Activated naive CD4-positive, alpha-beta T cell treated with anti-CD3 and anti-CD28 coated beads for 36 hours (primary cell): Measurements from ENCODE around the gene SPTLC3. TPM values are rescaled to one million over a fixed set of nuclear protein-coding genes. Genes with fewer than 3 reads are reported as not detected.

Experiments
- CTCF ChIA-PET: fragments of 350-600 bp; sonication (Branson Sonifier 250); formaldehyde crosslinking; loops from one replicate; lab custom pipeline; 2021; ENCODE audit warnings: antibody characterized with exemption; lab: Charles Lee
- DNase-seq: peaks from one replicate; pipeline ENCODE4 v3.0.0-alpha.2; 2020
- H3K27ac Mint-ChIP-seq: one replicate; pipeline ENCODE4 v1.8.0; 2021; ENCODE audit warnings: mild to moderate bottlenecking, mixed read lengths
- H3K27me3 Mint-ChIP-seq: one replicate; pipeline ENCODE4 v1.8.0; 2021; ENCODE audit warnings: low read depth, mixed read lengths
- H3K36me3 Mint-ChIP-seq: one replicate; pipeline ENCODE4 v1.8.0; 2021; ENCODE audit warnings: low read depth, mixed read lengths
- H3K4me1 Mint-ChIP-seq: one replicate; pipeline ENCODE4 v1.8.0; 2021; ENCODE audit warnings: low read depth, mixed read lengths
- H3K4me3 Mint-ChIP-seq: one replicate; pipeline ENCODE4 v1.8.0; 2021; ENCODE audit warnings: mild to moderate bottlenecking, moderate library complexity, mixed read lengths
- H3K9me3 Mint-ChIP-seq: one replicate; pipeline ENCODE4 v1.8.0; 2021; ENCODE audit warnings: mixed read lengths
- intact Hi-C: fragments of 100-400 bp; cut with micrococcal nuclease; formaldehyde crosslinking; loops from one replicate; pipeline ENCODE4 v1.15.1; 2023
- total RNA-seq, 2 experiments: library from RNA; stranded (reverse); gene quantifications; one replicate each; pipeline ENCODE4 v1.2.3, GENCODE V29; 2021

The SPTLC3 gene
- under 1 TPM; 0.15 to 0.64 TPM for total RNA-seq

- intact Hi-C loops: loop anchor here (1.0 to 2.0 kb wide), 3 partner anchors 38 to 238 kb away; no protein-coding TSS in a partner anchor
- peak within 1 kb of the TSS; percentile 57 for H3K4me3 Mint-ChIP-seq
- CTCF ChIA-PET: interaction anchor here (0.6 kb wide), 2 partner anchors 39 to 396 kb away, joined by 3 to 5 read pairs; no protein-coding TSS in a partner anchor
- H3K27me3 Mint-ChIP-seq: no peaks in the 10 kb centered on the region
- H3K27ac Mint-ChIP-seq: peak within 1 kb of the TSS; percentile 37
- H3K9me3 Mint-ChIP-seq: no peaks in the 10 kb centered on the region
- no peaks in the 10 kb centered on the region for H3K36me3 Mint-ChIP-seq
- peaks cover 28% of the 10 kb centered on the region for H3K4me1 Mint-ChIP-seq
- peak; percentile 13 for DNase-seq
These were observed at the start of gene SPTLC3 for GRCh38 chr20:13008761-13009681. TSS of gene SPTLC3 (plus strand) at chr20:13008972. CDS start at chr20:13009268, 296 bp downstream.

- CTCF ChIA-PET: no interaction called here
- no peak for DNase-seq
These were observed 47.0 kb upstream of the SPTLC3 start for GRCh38 chr20:12961725-12962124.

GRCh38 chr20:12962895-12963294 lies 45.9 kb upstream of the SPTLC3 start:
- no peaks in the 10 kb centered on the region for H3K27me3 Mint-ChIP-seq
- no peak overlapping the region for H3K4me3 Mint-ChIP-seq
- no peaks in the 10 kb centered on the region for H3K9me3 Mint-ChIP-seq
- H3K4me1 Mint-ChIP-seq: peaks cover 3% of the 10 kb centered on the region
- no peaks in the 10 kb centered on the region for H3K36me3 Mint-ChIP-seq
- intact Hi-C loops: no loop called here
- CTCF ChIA-PET: no interaction called here
- no peak overlapping the region for H3K27ac Mint-ChIP-seq
- no peak for DNase-seq

More at GRCh38 chr20:12961725-12962124, 47.0 kb upstream of the SPTLC3 start:
- H3K4me1 Mint-ChIP-seq: peaks cover 3% of the 10 kb centered on the region
- no peak overlapping the region for H3K27ac Mint-ChIP-seq
- no peaks in the 10 kb centered on the region for H3K27me3 Mint-ChIP-seq
- no peaks in the 10 kb centered on the region for H3K36me3 Mint-ChIP-seq
- H3K9me3 Mint-ChIP-seq: no peaks in the 10 kb centered on the region
- intact Hi-C loops: no loop called here
- H3K4me3 Mint-ChIP-seq: no peak overlapping the region

GRCh38 chr20:12963416-12963815 lies 45.4 kb upstream of the SPTLC3 start:
- Mint-ChIP-seq H3K4me3 (no peak overlapping the region), H3K4me1 (peaks cover 3% of the 10 kb centered on the region), H3K9me3 (no peaks in the 10 kb centered on the region), H3K27me3 (no peaks in the 10 kb centered on the region), H3K27ac (no peak overlapping the region), H3K36me3 (no peaks in the 10 kb centered on the region)
- CTCF ChIA-PET: interaction anchor here (0.7 kb wide), 1 partner anchor 37 kb away, joined by 3 read pairs; no protein-coding TSS in a partner anchor
- no peak for DNase-seq
- intact Hi-C loops: no loop called here

GRCh38 chr20:12965212-12965869 lies 43.4 kb upstream of the SPTLC3 start:
- Mint-ChIP-seq H3K27me3 (no peaks in the 10 kb centered on the region), H3K27ac (no peak overlapping the region)

GRCh38 chr20:12965870-12966251 lies 42.9 kb upstream of the SPTLC3 start:
- peaks cover 10% of the 10 kb centered on the region for H3K4me1 Mint-ChIP-seq
- no peaks in the 10 kb centered on the region for H3K9me3 Mint-ChIP-seq
- CTCF ChIA-PET: interaction anchor here (1.1 to 1.8 kb wide), 3 partner anchors 41 to 154 kb away, joined by 4 to 6 read pairs (median 5); no protein-coding TSS in a partner anchor
- intact Hi-C loops: loop anchor here (1.0 to 2.0 kb wide), 2 partner anchors 41 to 955 kb away; no protein-coding TSS in a partner anchor
- H3K36me3 Mint-ChIP-seq: no peaks in the 10 kb centered on the region
- no peaks in the 10 kb centered on the region for H3K27me3 Mint-ChIP-seq
- DNase-seq: no peak
- no peak overlapping the region for H3K4me3 Mint-ChIP-seq
- no peak overlapping the region for H3K27ac Mint-ChIP-seq

More at GRCh38 chr20:12965212-12965869, 43.4 kb upstream of the SPTLC3 start:
- no peak for DNase-seq
- H3K4me3 Mint-ChIP-seq: no peak overlapping the region
- intact Hi-C loops: no loop called here
- no peaks in the 10 kb centered on the region for H3K9me3 Mint-ChIP-seq
- H3K4me1 Mint-ChIP-seq: peaks cover 10% of the 10 kb centered on the region
- H3K36me3 Mint-ChIP-seq: no peaks in the 10 kb centered on the region
- CTCF ChIA-PET: interaction anchor here (0.6 to 1.8 kb wide), 5 partner anchors 13 to 155 kb away, joined by 4 to 6 read pairs (median 4); no protein-coding TSS in a partner anchor

GRCh38 chr20:12966468-12967085 lies 42.2 kb upstream of the SPTLC3 start:
- H3K4me1 Mint-ChIP-seq: peaks cover 10% of the 10 kb centered on the region
- no peaks in the 10 kb centered on the region for H3K27me3 Mint-ChIP-seq
- H3K4me3 Mint-ChIP-seq: no peak overlapping the region
- no peak overlapping the region for H3K27ac Mint-ChIP-seq
- CTCF ChIA-PET: interaction anchor here (1.2 to 1.8 kb wide), 2 partner anchors 42 to 43 kb away, joined by 5 to 6 read pairs; no protein-coding TSS in a partner anchor
- DNase-seq: no peak
- H3K36me3 Mint-ChIP-seq: no peaks in the 10 kb centered on the region
- intact Hi-C loops: loop anchor here (1.0 to 2.0 kb wide), 2 partner anchors 41 to 956 kb away; no protein-coding TSS in a partner anchor
- H3K9me3 Mint-ChIP-seq: no peaks in the 10 kb centered on the region

- Mint-ChIP-seq H3K4me3 (no peak overlapping the region), H3K27me3 (no peaks in the 10 kb centered on the region), H3K4me1 (peaks cover 10% of the 10 kb centered on the region), H3K27ac (no peak overlapping the region), H3K36me3 (no peaks in the 10 kb centered on the region), H3K9me3 (no peaks in the 10 kb centered on the region)
- CTCF ChIA-PET: interaction anchor here (0.6 to 1.6 kb wide), 3 partner anchors 43 to 137 kb away, joined by 3 to 4 read pairs (median 3); no protein-coding TSS in a partner anchor
- no peak for DNase-seq
- intact Hi-C loops: loop anchor here (2.0 kb wide), 1 partner anchor 957 kb away; no protein-coding TSS in a partner anchor
These were observed 40.8 kb upstream of the SPTLC3 start for GRCh38 chr20:12967932-12968331.

- H3K27me3 Mint-ChIP-seq: no peaks in the 10 kb centered on the region
- H3K36me3 Mint-ChIP-seq: no peaks in the 10 kb centered on the region
- no peak for DNase-seq
- no peak overlapping the region for H3K27ac Mint-ChIP-seq
- H3K4me3 Mint-ChIP-seq: no peak overlapping the region
- intact Hi-C loops: no loop called here
- CTCF ChIA-PET: interaction anchor here (0.6 to 1.6 kb wide), 3 partner anchors 42 to 82 kb away, joined by 3 to 4 read pairs (median 4); no protein-coding TSS in a partner anchor
- no peaks in the 10 kb centered on the region for H3K9me3 Mint-ChIP-seq
- peaks cover 10% of the 10 kb centered on the region for H3K4me1 Mint-ChIP-seq
These were observed 40.3 kb upstream of the SPTLC3 start for GRCh38 chr20:12968472-12968871.

- Mint-ChIP-seq H3K4me1 (peaks cover 10% of the 10 kb centered on the region), H3K27ac (no peak overlapping the region)
These were observed 39.6 kb upstream of the SPTLC3 start for GRCh38 chr20:12969071-12969669.

GRCh38 chr20:12970372-12970821 lies 38.4 kb upstream of the SPTLC3 start:
- Mint-ChIP-seq H3K4me1 (peaks cover 10% of the 10 kb centered on the region), H3K36me3 (no peaks in the 10 kb centered on the region), H3K27ac (no peak overlapping the region), H3K27me3 (no peaks in the 10 kb centered on the region), H3K4me3 (no peak overlapping the region), H3K9me3 (no peaks in the 10 kb centered on the region)
- CTCF ChIA-PET: interaction anchor here (0.6 to 1.9 kb wide), 4 partner anchors 39 to 175 kb away, joined by 3 to 11 read pairs (median 4); no protein-coding TSS in a partner anchor
- peak; percentile 36 for DNase-seq
- intact Hi-C loops: loop anchor here (1.0 to 2.0 kb wide), 2 partner anchors 38 to 136 kb away; partner anchors contain the start of gene SPTLC3

More at GRCh38 chr20:12969071-12969669, 39.6 kb upstream of the SPTLC3 start:
- DNase-seq: no peak
- Mint-ChIP-seq H3K9me3 (no peaks in the 10 kb centered on the region), H3K4me3 (no peak overlapping the region), H3K36me3 (no peaks in the 10 kb centered on the region), H3K27me3 (no peaks in the 10 kb centered on the region)
- intact Hi-C loops: no loop called here
- CTCF ChIA-PET: interaction anchor here (1.0 to 1.6 kb wide), 4 partner anchors 43 to 177 kb away, joined by 3 to 4 read pairs (median 4); no protein-coding TSS in a partner anchor
